SK-N-MC (cell line): ENCODE data around the gene PIM3.

Experiments used
- EZH2 ChIP-seq: fragments of 200-600 bp; sonication (generic); IDR thresholded peaks from one replicate; pipeline ENCODE4 v1.6.1; 2017; ENCODE audit warnings: antibody characterized with exemption
- FOXP2 ChIP-seq: optimal IDR thresholded peaks from 2 replicates; pipeline ENCODE3; 2011; ENCODE audit warnings: mild to moderate bottlenecking, moderate library complexity; ENCODE audit not compliant: insufficient read depth; ENCODE audit errors: extremely low read length, control extremely low read depth
- POLR2AphosphoS5 ChIP-seq: IDR thresholded peaks from 2 replicates; pipeline ENCODE4 v1.6.1; 2012; ENCODE audit warnings: mild to moderate bottlenecking, low read depth, low read length, borderline replicate concordance

GRCh38 chr22:49958366-49958921, 2.1 kb upstream of the PIM3 start:
- no peak for TF ChIP-seq POLR2AphosphoS5
- TF ChIP-seq EZH2, result no peak
- TF ChIP-seq FOXP2, result no peak
